GM13976 (cell line): ENCODE measurements around the gene OR4D1.

Experiments
- DNase-seq: peaks from one replicate; pipeline ENCODE4 v3.0.0; 2012; ENCODE audit warnings: low spot score
- in situ Hi-C: fragments of 300-500 bp; cut with MboI; formaldehyde crosslinking; loops from one replicate; pipeline ENCODE4 v1.12.0; 2022; ENCODE audit warnings: low sequenced_read_pairs, mixed read lengths, inconsistent platforms; ENCODE audit not compliant: unreplicated experiment
- TF ChIP-seq, protein P1 (sequence below): IDR thresholded peaks from 2 replicates; pipeline ENCODE4 v1.5.1; 2012; ENCODE audit warnings: borderline replicate concordance, mild to moderate bottlenecking; ENCODE audit not compliant: insufficient read depth; ENCODE audit errors: extremely low read depth, missing control alignments, control extremely low read depth

Gene OR4D1

GRCh38 chr17:58165981-58166380, 17.8 kb downstream of the OR4D1 start:
- TF ChIP-seq, protein P1, sequence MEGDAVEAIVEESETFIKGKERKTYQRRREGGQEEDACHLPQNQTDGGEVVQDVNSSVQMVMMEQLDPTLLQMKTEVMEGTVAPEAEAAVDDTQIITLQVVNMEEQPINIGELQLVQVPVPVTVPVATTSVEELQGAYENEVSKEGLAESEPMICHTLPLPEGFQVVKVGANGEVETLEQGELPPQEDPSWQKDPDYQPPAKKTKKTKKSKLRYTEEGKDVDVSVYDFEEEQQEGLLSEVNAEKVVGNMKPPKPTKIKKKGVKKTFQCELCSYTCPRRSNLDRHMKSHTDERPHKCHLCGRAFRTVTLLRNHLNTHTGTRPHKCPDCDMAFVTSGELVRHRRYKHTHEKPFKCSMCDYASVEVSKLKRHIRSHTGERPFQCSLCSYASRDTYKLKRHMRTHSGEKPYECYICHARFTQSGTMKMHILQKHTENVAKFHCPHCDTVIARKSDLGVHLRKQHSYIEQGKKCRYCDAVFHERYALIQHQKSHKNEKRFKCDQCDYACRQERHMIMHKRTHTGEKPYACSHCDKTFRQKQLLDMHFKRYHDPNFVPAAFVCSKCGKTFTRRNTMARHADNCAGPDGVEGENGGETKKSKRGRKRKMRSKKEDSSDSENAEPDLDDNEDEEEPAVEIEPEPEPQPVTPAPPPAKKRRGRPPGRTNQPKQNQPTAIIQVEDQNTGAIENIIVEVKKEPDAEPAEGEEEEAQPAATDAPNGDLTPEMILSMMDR, result no peak
- no peak for DNase-seq
- in situ Hi-C loops, result no loop called here

GRCh38 chr17:58166682-58167081, 18.5 kb downstream of the OR4D1 start, which contains the start of gene OR4D2:
Gene OR4D2, plus strand, starts transcription at chr17:58166982. Its CDS starts 2,674 bp downstream, at chr17:58169656.
- no peak for DNase-seq
- in situ Hi-C loops, result no loop called here
- TF ChIP-seq, protein P1, result no peak

DNA sequence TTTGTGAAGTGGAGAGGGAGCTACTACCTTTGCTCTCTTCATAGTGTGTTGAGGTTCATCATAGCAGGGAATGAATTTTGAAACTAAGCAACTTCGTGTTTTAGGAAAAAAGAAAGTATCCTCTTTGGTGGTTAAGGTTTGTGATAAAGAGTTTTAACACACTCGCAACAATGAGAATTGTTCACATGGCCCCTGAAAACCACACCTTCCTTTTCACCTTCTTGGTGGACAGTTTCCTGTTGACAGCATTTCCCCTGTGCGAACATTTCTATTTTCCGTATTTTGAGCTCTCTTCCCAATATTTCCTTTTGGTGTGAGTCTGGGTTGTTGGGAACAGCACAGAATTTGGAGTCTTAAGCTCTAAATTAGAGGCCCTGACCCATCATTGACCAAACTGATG, 22.4 kb downstream of the OR4D1 start:
- in situ Hi-C loops, result no loop called here
- no peak for DNase-seq
- TF ChIP-seq, protein P1, result no peak

- peak; percentile 54 for DNase-seq
- in situ Hi-C loops, result no loop called here
- TF ChIP-seq, protein P1, result peak; percentile 31
Observed at GRCh38 chr17:58172369-58173071, 24.3 kb downstream of the OR4D1 start.

DNA sequence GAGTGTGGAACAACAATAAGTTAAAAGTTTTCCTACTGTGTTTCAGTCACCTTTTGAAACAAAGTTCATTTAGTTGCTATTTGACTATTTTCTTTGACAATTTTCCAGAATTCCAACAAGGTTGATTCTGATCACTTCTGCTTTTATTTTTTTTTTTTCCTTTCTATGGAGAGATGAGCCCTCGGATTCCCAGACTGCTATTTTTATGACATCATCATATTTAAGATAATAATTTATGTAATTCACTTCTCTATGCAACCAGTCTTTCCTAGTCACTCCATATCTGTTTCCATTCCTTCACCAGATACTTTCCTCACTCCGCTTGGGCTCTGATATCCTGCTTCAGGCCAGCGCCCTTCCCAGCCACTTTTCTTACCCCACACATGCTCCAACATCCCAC, 26.7 kb downstream of the OR4D1 start:
- TF ChIP-seq, protein P1, result no peak
- no peak for DNase-seq
- in situ Hi-C loops, result no loop called here

DNA sequence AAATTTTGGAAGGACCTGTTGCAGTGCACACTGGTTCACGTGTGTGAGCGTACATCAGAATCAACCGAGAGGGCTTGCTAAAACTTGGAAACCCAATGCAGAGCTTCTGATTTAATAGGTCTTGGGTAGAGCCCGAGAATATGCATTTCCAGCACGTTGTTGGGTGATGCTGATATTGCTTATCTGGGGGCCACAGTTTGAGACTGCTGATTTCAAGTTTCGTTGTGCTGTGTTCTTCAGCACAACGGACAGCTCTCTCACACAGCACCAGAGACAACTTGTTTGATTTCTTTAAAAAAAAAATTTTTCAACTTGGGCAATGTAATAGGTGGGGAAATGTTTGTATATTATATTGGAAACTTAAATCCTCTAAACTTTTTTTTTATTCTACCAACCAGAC, 28.0 kb downstream of the OR4D1 start:
- in situ Hi-C loops, result no loop called here
- TF ChIP-seq, protein P1, result no peak
- no peak for DNase-seq
